Measurements from ENCODE around the gene C14orf132.

C14orf132 gene

GRCh38 chr14:96084796-96085195, 45.6 kb downstream of the C14orf132 start:
- no peak for DNase-seq

GRCh38 chr14:96085369-96085768, 46.2 kb downstream of the C14orf132 start:
- no peak for DNase-seq

GRCh38 chr14:96086032-96086431, 46.9 kb downstream of the C14orf132 start:
- DNase-seq = no peak

- DNase-seq = no peak
Observed at GRCh38 chr14:96086574-96087077, 47.5 kb downstream of the C14orf132 start.

- DNase-seq = no peak
Observed at GRCh38 chr14:96088074-96088473, 48.9 kb downstream of the C14orf132 start.

GRCh38 chr14:96088481-96088880, 49.3 kb downstream of the C14orf132 start:
- DNase-seq = no peak

GRCh38 chr14:96088911-96089310, 49.7 kb downstream of the C14orf132 start:
- DNase-seq = no peak

- DNase-seq = no peak
Observed at GRCh38 chr14:96089401-96089800, 50.2 kb downstream of the C14orf132 start.

- no peak for DNase-seq
Observed at GRCh38 chr14:96090441-96091148, 51.4 kb downstream of the C14orf132 start.

GRCh38 chr14:96091149-96091693, 52.1 kb downstream of the C14orf132 start:
- DNase-seq = no peak

GRCh38 chr14:96091941-96092411, 52.8 kb downstream of the C14orf132 start:
- DNase-seq = no peak

GRCh38 chr14:96092936-96093335, 53.8 kb downstream of the C14orf132 start:
- DNase-seq = no peak

- no peak for DNase-seq
Observed at GRCh38 chr14:96094211-96094610, 55.0 kb downstream of the C14orf132 start.

GRCh38 chr14:96094656-96095055, 55.5 kb downstream of the C14orf132 start:
- DNase-seq = no peak

GRCh38 chr14:96095058-96095457, 55.9 kb downstream of the C14orf132 start:
- no peak for DNase-seq

GRCh38 chr14:96095581-96096476, 56.7 kb downstream of the C14orf132 start:
- DNase-seq = no peak

- DNase-seq = no peak
Observed at GRCh38 chr14:96096639-96097610, 57.8 kb downstream of the C14orf132 start.

- DNase-seq = no peak
Observed at GRCh38 chr14:96097752-96098151, 58.6 kb downstream of the C14orf132 start.

GRCh38 chr14:96098309-96098998, 59.3 kb downstream of the C14orf132 start:
- DNase-seq = no peak

- DNase-seq = no peak
Observed at GRCh38 chr14:96098999-96099335, 59.8 kb downstream of the C14orf132 start.

GRCh38 chr14:96100161-96101064, 61.3 kb downstream of the C14orf132 start:
- DNase-seq = peak; percentile 73

All from activated naive CD4-positive, alpha-beta T cell treated with anti-CD3 and anti-CD28 coated beads, Interleukin-2, amount 50 U/mL, for 16 hours (primary cell).